Neutrophil (primary cell): ENCODE results near the gene EFCAB8.

Source experiments
- H3K27ac ChIP-seq: fragments of 200-600 bp; sonication (generic); 2 replicates; pipeline ENCODE4 v1.5.1; 2016; ENCODE audit warnings: mild to moderate bottlenecking, moderate library complexity
- H3K27me3 ChIP-seq: fragments of 200-600 bp; sonication (generic); 2 replicates; pipeline ENCODE4 v1.6.0; 2016; ENCODE audit warnings: mild to moderate bottlenecking
- H3K36me3 ChIP-seq: fragments of 200-600 bp; sonication (generic); 2 replicates; pipeline ENCODE4 v1.5.1; 2017
- H3K4me1 ChIP-seq, 2 experiments: fragments of 200-600 bp in 1 of 2; sonication (generic) in 1 of 2; 1 replicate in 1 of 2; 2 replicates in 1 of 2; pipeline versions ENCODE4 v1.5.1 to v1.6.1; 2013 to 2016; ENCODE audit warnings: low read depth in 1 of 2, low read length in 1 of 2, mild to moderate bottlenecking in 1 of 2, moderate library complexity in 1 of 2; ENCODE audit not compliant: control insufficient read depth in 1 of 2, insufficient read depth in 1 of 2
- H3K4me3 ChIP-seq, 2 experiments: fragments of 200-600 bp in 1 of 2; sonication (generic) in 1 of 2; 1 replicate in 1 of 2; 2 replicates in 1 of 2; pipeline ENCODE4 v1.5.1; 2013 to 2016; ENCODE audit warnings: low read depth in 1 of 2, low read length in 1 of 2, mild to moderate bottlenecking in 1 of 2, moderate library complexity in 1 of 2
- H3K9me3 ChIP-seq: fragments of 200-600 bp; sonication (generic); 2 replicates; pipeline ENCODE4 v1.5.1; 2016
- CTCF ChIP-seq: fragments of 200-600 bp; sonication (generic); IDR thresholded peaks from 2 replicates; pipeline ENCODE4 v1.5.1; 2016; ENCODE audit warnings: antibody characterized with exemption

EFCAB8 gene

GRCh38 chr20:32893263-32894025, 34.7 kb downstream of the EFCAB8 start:
- TF ChIP-seq CTCF, result no peak
- Histone ChIP-seq H3K27me3 (no peaks in the 10 kb centered on the region), H3K36me3 (no peaks in the 10 kb centered on the region), H3K4me3 (no peak overlapping the region), H3K9me3 (no peaks in the 10 kb centered on the region), H3K27ac (no peak overlapping the region), H3K4me1 (peaks cover 9 to 11% of the 10 kb centered on the region in 2 experiments)

GRCh38 chr20:32894026-32894483, 35.3 kb downstream of the EFCAB8 start:
- Histone ChIP-seq H3K36me3 (no peaks in the 10 kb centered on the region), H3K9me3 (no peaks in the 10 kb centered on the region), H3K4me1 (peaks cover 9 to 11% of the 10 kb centered on the region in 2 experiments), H3K27ac (no peak overlapping the region), H3K27me3 (no peaks in the 10 kb centered on the region), H3K4me3 (no peak overlapping the region)
- TF ChIP-seq CTCF, result no peak

GRCh38 chr20:32894711-32895355, 36.1 kb downstream of the EFCAB8 start:
- TF ChIP-seq CTCF, result no peak
- Histone ChIP-seq H3K27me3 (no peaks in the 10 kb centered on the region), H3K9me3 (no peaks in the 10 kb centered on the region), H3K27ac (no peak overlapping the region), H3K36me3 (no peaks in the 10 kb centered on the region), H3K4me1 (peaks cover 9 to 11% of the 10 kb centered on the region in 2 experiments), H3K4me3 (no peak overlapping the region)

- no peak for TF ChIP-seq CTCF
- H3K27me3 ChIP-seq, result no peaks in the 10 kb centered on the region
Measured at GRCh38 chr20:32896521-32897280, 38.0 kb downstream of the EFCAB8 start.

GRCh38 chr20:32898729-32899128, 40.0 kb downstream of the EFCAB8 start:
- Histone ChIP-seq H3K4me1 (peaks cover 9 to 11% of the 10 kb centered on the region in 2 experiments), H3K27me3 (no peaks in the 10 kb centered on the region), H3K9me3 (no peaks in the 10 kb centered on the region), H3K27ac (no peak overlapping the region), H3K4me3 (no peak overlapping the region), H3K36me3 (no peaks in the 10 kb centered on the region)
- TF ChIP-seq CTCF, result no peak

More at GRCh38 chr20:32896521-32897280, 38.0 kb downstream of the EFCAB8 start:
- no peak overlapping the region for H3K4me3 ChIP-seq
- peaks cover 9 to 11% of the 10 kb centered on the region in 2 experiments for H3K4me1 ChIP-seq
- no peaks in the 10 kb centered on the region for H3K36me3 ChIP-seq
- no peaks in the 10 kb centered on the region for H3K9me3 ChIP-seq
- no peak overlapping the region for H3K27ac ChIP-seq
